Panc1 (cell line): ENCODE data around the gene COL1A2. TPM values are rescaled to one million over a fixed set of nuclear protein-coding genes. Genes with fewer than 3 reads are reported as not detected.

Experiments
- ATAC-seq: fragments of 200-7000 bp; cut with Tn5 transposase; 2 replicates; pipeline ENCODE4 v1.9.1; 2020; ENCODE audit warnings: mild to moderate bottlenecking, moderate library complexity
- BruUV-seq: library from RNA; stranded (reverse); fragments of 400-500 nt; replicated peaks from 2 replicates; lab custom pipeline; 2021; lab: Mats Ljungman, UMichigan
- CTCF ChIA-PET: fragments of 300-600 bp; sonication (Branson Sonifier 250); formaldehyde crosslinking; loops from one replicate; lab custom pipeline; 2022; ENCODE audit warnings: antibody characterized with exemption; lab: Charles Lee
- POLR2A ChIA-PET: fragments of 300-600 bp; sonication (Branson Sonifier 250); formaldehyde crosslinking; loops from one replicate; lab custom pipeline; 2022; ENCODE audit warnings: antibody characterized with exemption; lab: Charles Lee
- DNase-seq: peaks from one replicate; pipeline ENCODE4 v3.0.0-alpha.2; 2010; ENCODE audit warnings: low read depth, low spot score
- H3K27ac ChIP-seq: 2 replicates; pipeline ENCODE4 v1.5.1; 2011; ENCODE audit warnings: mild to moderate bottlenecking, low read length, inconsistent platforms
- H3K27me3 ChIP-seq: fragments of 200-500 bp; sonication (Bioruptor generic); 2 replicates; pipeline ENCODE4 v1.6.0; 2014; ENCODE audit warnings: low read length, inconsistent platforms; ENCODE audit not compliant: control insufficient read depth, insufficient read depth
- H3K36me3 ChIP-seq: fragments of 200-500 bp; sonication (Bioruptor generic); 2 replicates; pipeline ENCODE4 v1.5.1; 2014; ENCODE audit warnings: inconsistent platforms, mild to moderate bottlenecking, low read length, moderate library complexity; ENCODE audit not compliant: control insufficient read depth, insufficient read depth
- H3K4me1 ChIP-seq: 2 replicates; pipeline ENCODE4 v1.5.1; 2011; ENCODE audit warnings: inconsistent platforms, mild to moderate bottlenecking, low read length, moderate library complexity; ENCODE audit not compliant: control insufficient read depth, insufficient read depth
- H3K4me3 ChIP-seq, 2 experiments: 2 replicates each; pipeline ENCODE4 v1.5.1; 2011 to 2012; ENCODE audit warnings: low read depth in 2 of 2, low read length in 2 of 2, mild to moderate bottlenecking in 2 of 2, inconsistent platforms in 1 of 2, moderate library complexity in 1 of 2
- H3K9me3 ChIP-seq: fragments of 200-500 bp; sonication (Bioruptor generic); 2 replicates; pipeline ENCODE4 v1.5.1; 2014; ENCODE audit warnings: low read depth, mild to moderate bottlenecking, inconsistent platforms, low read length, moderate library complexity; ENCODE audit not compliant: control insufficient read depth, insufficient read depth
- CTCF ChIP-seq: fragments of 450-650 bp; IDR thresholded peaks from 2 replicates; pipeline ENCODE4 v1.5.1; 2017; ENCODE audit warnings: mild to moderate bottlenecking
- POLR2AphosphoS5 ChIP-seq: IDR thresholded peaks from 2 replicates; pipeline ENCODE4 v1.6.1; 2012; ENCODE audit warnings: mild to moderate bottlenecking, low read depth, low read length, moderate library complexity
- REST ChIP-seq, 2 experiments: IDR thresholded peaks; 2 replicates each; pipeline ENCODE4 v1.6.1; 2011 to 2012; ENCODE audit warnings: low read depth in 2 of 2, control low read depth in 1 of 2, low read length in 1 of 2, mild to moderate bottlenecking in 1 of 2, moderate library complexity in 1 of 2; ENCODE audit not compliant: insufficient read depth in 1 of 2
- SIN3A ChIP-seq: IDR thresholded peaks from 2 replicates; pipeline ENCODE4 v1.6.1; 2012; ENCODE audit warnings: low read depth, mild to moderate bottlenecking, low read length, moderate library complexity, borderline replicate concordance; ENCODE audit not compliant: insufficient read depth
- TCF7L2 ChIP-seq: IDR thresholded peaks from 2 replicates; pipeline ENCODE4 v1.6.1; 2011; ENCODE audit warnings: mild to moderate bottlenecking, low read depth, low read length, inconsistent platforms
- in situ Hi-C: cut with HindIII; loops from 2 replicates; pipeline ENCODE4 v1.10.0; 2016; ENCODE audit warnings: low sequenced_read_pairs, low pct_unique_long_range_greater_than_20kb
- intact Hi-C: fragments of 100-400 bp; cut with micrococcal nuclease; formaldehyde crosslinking; loops from one replicate; pipeline ENCODE4 v1.10.0; 2022; ENCODE audit not compliant: unreplicated experiment
- total RNA-seq: library from RNA; stranded (reverse); gene quantifications from one replicate; pipeline ENCODE4 v1.2.1, GENCODE V29; 2021; ENCODE audit not compliant: unreplicated experiment

The COL1A2 gene
- total RNA-seq, 1 experiment from 2014 or later: 1.3 TPM

- no peak for DNase-seq
- TF ChIP-seq TCF7L2: no peak
- no peak for TF ChIP-seq REST (IDR thresholded peaks at IDR 0.05; ENCODE audit: insufficient read depth in 1 of 2, low read depth in 2 of 2, low read length in 1 of 2)
- no peak for TF ChIP-seq SIN3A
- no peak for TF ChIP-seq POLR2AphosphoS5
- no peak for TF ChIP-seq CTCF
- Histone ChIP-seq H3K27me3 (no peaks in the 10 kb centered on the region), H3K9me3 (no peaks in the 10 kb centered on the region), H3K27ac (no peak overlapping the region), H3K36me3 (no peaks in the 10 kb centered on the region), H3K4me1 (no peaks in the 10 kb centered on the region), H3K4me3 (no peak overlapping the region)
- no TSS peak for BruUV-seq
- in situ Hi-C loops: no loop called here
- intact Hi-C loops: loop anchor here (5.0 kb wide), 1 partner anchor 746 kb away; no protein-coding TSS in a partner anchor
- ChIA-PET POLR2A (no interaction called here), CTCF (interaction anchor here (0.6 kb wide), 1 partner anchor 796 kb away, joined by 3 read pairs; no protein-coding TSS in a partner anchor)
- ATAC-seq: no peak
Observed at GRCh38 chr7:94451187-94451586, 56.5 kb downstream of the COL1A2 start.

GRCh38 chr7:94452239-94452638 lies 57.5 kb downstream of the COL1A2 start:
- DNase-seq (no peak), ATAC-seq (no peak)
- no peak for TF ChIP-seq SIN3A
- no peak for TF ChIP-seq TCF7L2
- no peak for TF ChIP-seq REST (IDR thresholded peaks at IDR 0.05; ENCODE audit: insufficient read depth in 1 of 2, low read depth in 2 of 2, low read length in 1 of 2)
- no peak for TF ChIP-seq CTCF
- no peak for TF ChIP-seq POLR2AphosphoS5
- BruUV-seq: no TSS peak
- H3K4me3 ChIP-seq: no peak overlapping the region
- ChIA-PET CTCF (no interaction called here), POLR2A (no interaction called here)
- no peaks in the 10 kb centered on the region for H3K9me3 ChIP-seq
- H3K27ac ChIP-seq: no peak overlapping the region
- no peaks in the 10 kb centered on the region for H3K4me1 ChIP-seq
- intact Hi-C loops (loop anchor here (5.0 kb wide), 1 partner anchor 745 kb away; no protein-coding TSS in a partner anchor), in situ Hi-C loops (no loop called here)
- no peaks in the 10 kb centered on the region for H3K36me3 ChIP-seq
- no peaks in the 10 kb centered on the region for H3K27me3 ChIP-seq
